Left renal cortex interstitium (tissue), 4 donors: ENCODE data around the gene TBX10. TPM values are rescaled to one million over a fixed set of nuclear protein-coding genes. Genes with fewer than 3 reads are reported as not detected.
"Not testable (repeated sequence)": the region's sequence is repeated elsewhere in the genome, so short reads cannot be mapped to it uniquely, and the experiment has no call there.

Experiments
- DNase-seq, 4 donors: peaks; one replicate each; pipeline ENCODE4 v3.0.0-alpha.2; 2013; ENCODE audit warnings: low read depth in 4 of 4, low spot score in 2 of 4, missing footprints in 1 of 4
- polyA plus RNA-seq, 4 donors: library from polyadenylated mRNA; unstranded; fragments of 120-200 nt; gene quantifications; one replicate each; pipeline ENCODE4 v1.2.1, GENCODE V29; 2013; ENCODE audit not compliant: insufficient read length in 4 of 4

The TBX10 gene
- polyA plus RNA-seq, 4 donors = 0.22 TPM; not detected in 2

- no peak for DNase-seq
These were observed 25.4 kb upstream of the TBX10 start for GRCh38 chr11:67664696-67665540.

DNA sequence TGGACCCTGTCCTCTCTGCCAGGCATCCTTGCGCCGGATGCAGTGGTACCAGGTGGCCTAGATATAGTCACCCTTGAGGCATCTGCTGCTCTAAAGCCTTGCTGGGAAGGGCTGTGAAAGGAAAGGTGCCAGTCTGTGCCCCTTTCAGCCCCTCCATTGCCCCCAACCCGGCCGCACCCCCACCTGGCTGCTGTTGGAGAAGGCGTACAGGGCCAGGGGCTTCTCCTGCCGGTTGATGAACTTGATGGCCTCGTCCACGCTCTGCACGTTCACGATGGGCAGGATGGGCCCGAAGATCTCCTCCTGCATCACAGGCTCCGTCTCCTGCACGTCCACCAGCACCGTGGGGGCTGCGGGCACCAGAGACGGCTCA lies 24.6 kb upstream of the TBX10 start:
- DNase-seq = no peak

GRCh38 chr11:67663532-67664212 lies 24.1 kb upstream of the TBX10 start:
- DNase-seq = no peak

GRCh38 chr11:67662835-67663531 lies 23.4 kb upstream of the TBX10 start:
- DNase-seq = no peak

DNA sequence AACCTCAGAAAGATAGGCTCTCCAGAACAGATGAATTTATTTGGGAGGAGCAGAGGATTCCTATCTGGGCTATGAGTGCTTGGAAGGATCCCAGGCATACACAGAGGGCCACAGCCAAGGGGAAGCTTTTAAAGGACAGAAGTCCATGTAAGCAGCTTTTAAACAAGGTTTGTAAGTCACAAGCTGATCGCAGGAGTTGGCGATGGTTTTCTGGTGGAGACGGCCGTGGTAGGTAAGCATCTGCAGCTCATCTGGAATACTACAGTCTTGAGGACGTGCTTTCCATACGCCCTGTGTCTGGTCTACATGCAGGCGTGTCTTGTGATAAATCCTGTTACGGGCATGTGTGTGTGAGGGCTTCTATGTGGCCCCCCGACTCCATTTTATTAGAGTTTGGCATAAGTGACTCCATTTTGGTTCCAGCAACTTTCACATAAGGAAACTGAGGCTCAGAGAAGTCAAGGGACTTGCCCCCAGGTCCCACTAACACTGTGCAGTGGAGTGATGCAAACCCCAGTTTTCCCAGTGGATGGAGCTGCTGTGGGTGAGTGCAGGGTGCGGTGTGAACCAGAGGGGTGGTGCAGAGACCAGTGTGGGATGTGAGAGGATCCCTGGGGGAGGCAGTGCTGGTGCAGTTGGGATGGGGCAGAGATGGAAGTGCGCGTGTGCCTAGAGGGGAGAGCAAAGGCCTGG lies 22.7 kb upstream of the TBX10 start:
- DNase-seq = no peak

DNA sequence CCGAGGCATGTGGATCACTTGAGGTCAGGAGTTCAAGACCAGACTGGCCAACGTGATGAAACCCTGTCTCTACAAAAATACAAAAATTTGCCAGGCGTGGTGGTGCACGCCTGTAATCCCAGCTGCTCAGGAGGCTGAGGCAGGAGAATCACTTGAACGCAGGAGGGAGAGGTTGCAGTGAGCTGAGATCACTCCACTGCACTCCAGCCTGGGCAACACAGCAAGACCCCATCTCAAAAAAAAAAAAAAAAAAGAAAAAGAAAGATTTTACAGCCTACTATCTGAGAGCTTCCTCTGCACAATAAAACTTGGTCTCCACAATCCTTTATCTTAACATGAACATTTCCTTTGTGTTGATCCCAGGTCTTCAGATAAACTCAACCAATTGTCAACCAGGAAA lies 21.2 kb upstream of the TBX10 start:
- not testable (repeated sequence) for DNase-seq

DNA sequence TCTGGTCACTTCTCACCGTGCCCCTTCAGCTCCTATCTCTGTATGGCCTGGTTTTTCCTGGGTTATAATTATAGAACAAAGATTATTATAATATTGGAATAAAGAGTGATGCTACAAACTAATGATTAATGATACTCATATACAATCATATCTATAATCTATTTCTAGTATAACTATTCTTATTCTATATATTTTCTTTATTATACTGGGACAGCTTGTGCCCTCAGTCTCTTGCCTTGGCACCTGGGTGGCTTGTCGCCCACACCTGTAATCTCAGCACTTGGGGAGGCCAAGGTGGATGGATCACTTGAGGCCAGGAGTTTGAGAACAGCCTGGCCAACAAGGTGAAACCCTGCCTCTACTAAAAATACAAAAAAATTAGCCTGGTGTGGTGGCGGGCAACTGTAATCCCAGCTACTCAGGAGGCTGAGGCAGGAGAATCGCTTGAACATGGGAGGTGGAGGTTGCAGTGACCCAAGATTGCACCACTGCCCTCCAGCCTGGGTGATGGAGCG lies 20.1 kb upstream of the TBX10 start:
- DNase-seq = not testable (repeated sequence)

DNA sequence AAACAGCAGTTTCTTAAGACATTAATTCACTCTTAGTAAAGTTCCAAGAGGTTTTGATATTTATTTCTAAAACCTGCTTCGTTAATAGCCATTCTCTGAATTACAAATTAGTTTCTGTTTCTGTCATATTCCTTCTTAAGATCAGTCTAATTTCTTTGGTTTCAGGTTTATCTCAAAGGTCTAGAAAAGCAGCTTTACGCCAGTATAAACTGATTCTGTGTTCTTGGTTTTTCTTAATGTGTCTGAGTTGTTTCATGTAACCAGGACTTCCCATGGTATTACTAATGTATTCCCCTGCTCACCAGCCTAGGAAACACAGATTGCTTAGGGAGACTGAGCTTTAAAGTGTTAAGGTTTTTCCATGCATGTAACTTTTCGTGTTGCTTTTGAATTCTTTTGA lies 17.7 kb upstream of the TBX10 start:
- no peak for DNase-seq

DNA sequence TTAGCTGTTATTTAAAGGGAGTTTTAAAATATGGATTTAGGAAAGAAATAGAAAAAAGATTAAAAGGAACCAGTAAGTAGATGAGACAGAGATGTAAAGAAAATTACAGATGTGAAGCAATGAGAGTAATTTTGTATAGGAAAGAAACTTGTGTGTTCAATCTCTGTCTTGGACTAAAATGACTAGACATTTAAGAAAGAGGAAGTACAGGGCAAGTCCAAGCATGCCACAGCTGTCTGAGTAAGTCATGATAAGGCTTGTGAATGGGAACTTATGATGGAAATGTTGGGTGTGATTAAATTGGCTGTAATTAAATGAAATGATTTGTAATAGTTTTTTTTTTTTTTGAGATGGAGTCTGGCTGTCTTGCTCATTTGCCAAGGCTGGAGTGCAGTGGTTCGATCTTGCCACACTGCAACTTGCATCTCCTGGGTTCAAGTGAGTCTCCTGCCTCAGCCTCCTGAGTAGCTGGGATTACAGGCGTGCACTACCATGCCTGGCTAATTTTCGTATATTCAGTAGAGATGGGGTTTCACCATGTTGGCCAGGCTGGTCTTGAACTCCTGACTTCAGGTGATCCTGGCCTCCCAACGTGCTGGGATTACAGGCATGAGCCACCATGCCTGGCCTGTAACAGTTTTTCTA lies 16.8 kb upstream of the TBX10 start:
- DNase-seq = no peak

GRCh38 chr11:67654225-67654624 lies 14.7 kb upstream of the TBX10 start:
- no peak for DNase-seq

DNA sequence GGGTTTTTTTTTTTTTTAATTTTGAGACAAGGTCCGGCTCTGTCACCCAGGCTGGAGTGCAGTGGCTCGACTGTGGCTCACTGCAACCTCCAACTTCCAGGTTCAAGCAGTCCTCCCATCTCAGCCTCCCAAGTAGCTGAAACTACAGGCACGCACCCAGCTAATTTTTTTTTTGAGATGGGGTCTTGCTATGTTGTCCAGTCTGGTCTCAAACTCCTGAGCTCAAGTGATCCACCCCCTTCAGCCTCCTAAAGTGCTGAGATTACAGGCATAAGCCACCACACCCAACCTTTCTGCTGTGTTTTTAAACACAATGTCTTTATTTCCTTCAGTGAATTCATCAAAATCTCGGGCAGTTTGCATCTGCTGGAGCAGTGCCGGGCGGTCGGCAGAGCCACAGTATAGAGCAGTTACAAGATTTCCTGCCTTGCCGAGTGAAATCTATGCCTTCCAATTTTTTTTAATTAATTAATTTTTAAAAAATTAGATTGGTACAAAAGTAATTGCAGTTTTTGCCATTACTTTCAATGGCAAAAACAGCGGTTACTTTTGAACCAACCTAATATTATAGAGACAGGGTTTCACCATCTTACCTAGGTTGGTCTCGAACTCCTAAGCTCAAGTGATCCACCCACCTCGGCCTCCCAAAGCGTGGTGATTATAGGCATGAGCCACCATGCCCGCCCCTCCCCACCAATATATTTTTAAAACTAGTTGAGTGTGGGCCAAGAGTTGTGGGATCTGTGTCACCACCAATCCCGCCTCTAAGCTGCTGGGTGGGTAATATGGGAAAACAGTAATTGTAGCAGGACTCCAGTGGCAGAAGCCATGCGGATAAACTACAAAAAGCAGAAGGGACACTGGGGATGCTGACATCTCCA lies 13.6 kb upstream of the TBX10 start:
- no peak for DNase-seq

DNA sequence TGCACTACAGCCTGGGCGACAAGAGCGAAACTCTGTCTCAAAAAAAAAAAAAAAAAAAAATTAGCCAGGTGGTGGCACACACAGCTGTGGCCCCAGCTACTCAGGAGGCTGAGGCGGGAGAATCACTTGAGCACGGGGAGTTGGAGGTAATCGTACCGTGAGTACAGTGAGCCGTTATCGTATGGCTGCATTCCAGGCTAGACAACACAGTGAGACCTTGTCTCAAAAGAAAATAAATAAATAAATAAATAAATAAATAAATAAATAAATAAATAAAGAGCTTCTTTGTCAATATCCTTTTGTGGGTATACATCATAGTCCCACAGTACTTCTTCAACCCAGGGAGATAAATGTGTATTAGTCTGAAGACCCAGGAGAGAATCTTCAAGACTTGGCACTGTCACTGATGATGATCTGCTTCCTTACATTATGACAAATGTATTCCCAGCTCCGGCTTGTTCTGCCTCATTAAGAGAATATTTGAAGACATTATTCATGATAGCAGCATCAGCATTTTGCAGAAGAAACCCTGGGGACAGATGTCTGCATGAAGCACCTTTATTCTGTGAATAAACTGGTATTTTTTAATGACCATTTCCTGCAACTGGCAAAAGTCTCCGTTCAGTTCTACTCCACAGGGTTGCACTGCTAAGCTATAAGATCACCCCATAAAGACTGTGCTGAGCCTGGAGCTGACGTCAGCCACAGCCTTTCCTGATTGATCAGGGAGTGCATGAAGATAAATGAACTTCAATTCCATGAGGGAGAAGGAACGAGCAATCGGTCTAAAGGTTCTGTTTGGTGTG lies 12.6 kb upstream of the TBX10 start:
- DNase-seq = no peak

- DNase-seq = no peak
These were observed 10.3 kb upstream of the TBX10 start for GRCh38 chr11:67649634-67650510.

GRCh38 chr11:67648796-67649613 lies 9.4 kb upstream of the TBX10 start:
- DNase-seq = no peak

- no peak for DNase-seq
These were observed 8.7 kb upstream of the TBX10 start for GRCh38 chr11:67648140-67648795.

GRCh38 chr11:67647471-67647870 lies 7.9 kb upstream of the TBX10 start:
- DNase-seq = no peak
